Gastroesophageal sphincter (tissue), 3 donors: ENCODE results near the gene TUBAL3.

Experiments
- EP300 ChIP-seq: sonication (generic); formaldehyde crosslinking; IDR thresholded peaks from one replicate; pipeline ENCODE4 v1.6.1; 2017; ENCODE audit warnings: antibody characterized with exemption, mild to moderate bottlenecking
- POLR2AphosphoS5 ChIP-seq: sonication (generic); formaldehyde crosslinking; IDR thresholded peaks from one replicate; pipeline ENCODE4 v1.6.1; 2017; ENCODE audit warnings: antibody characterized with exemption
- TF ChIP-seq, protein P1 (sequence below), 4 experiments: fragments of 200-600 bp in 2 of 4; fragments of 450-650 bp in 2 of 4; sonication (generic) in 1 of 4; IDR thresholded peaks; one replicate each; pipeline ENCODE4 v1.5.1; 2017 to 2019; ENCODE audit warnings: antibody characterized with exemption in 4 of 4, mild to moderate bottlenecking in 2 of 4, moderate library complexity in 2 of 4

- TF ChIP-seq, protein P1, sequence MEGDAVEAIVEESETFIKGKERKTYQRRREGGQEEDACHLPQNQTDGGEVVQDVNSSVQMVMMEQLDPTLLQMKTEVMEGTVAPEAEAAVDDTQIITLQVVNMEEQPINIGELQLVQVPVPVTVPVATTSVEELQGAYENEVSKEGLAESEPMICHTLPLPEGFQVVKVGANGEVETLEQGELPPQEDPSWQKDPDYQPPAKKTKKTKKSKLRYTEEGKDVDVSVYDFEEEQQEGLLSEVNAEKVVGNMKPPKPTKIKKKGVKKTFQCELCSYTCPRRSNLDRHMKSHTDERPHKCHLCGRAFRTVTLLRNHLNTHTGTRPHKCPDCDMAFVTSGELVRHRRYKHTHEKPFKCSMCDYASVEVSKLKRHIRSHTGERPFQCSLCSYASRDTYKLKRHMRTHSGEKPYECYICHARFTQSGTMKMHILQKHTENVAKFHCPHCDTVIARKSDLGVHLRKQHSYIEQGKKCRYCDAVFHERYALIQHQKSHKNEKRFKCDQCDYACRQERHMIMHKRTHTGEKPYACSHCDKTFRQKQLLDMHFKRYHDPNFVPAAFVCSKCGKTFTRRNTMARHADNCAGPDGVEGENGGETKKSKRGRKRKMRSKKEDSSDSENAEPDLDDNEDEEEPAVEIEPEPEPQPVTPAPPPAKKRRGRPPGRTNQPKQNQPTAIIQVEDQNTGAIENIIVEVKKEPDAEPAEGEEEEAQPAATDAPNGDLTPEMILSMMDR (IDR thresholded peaks at IDR 0.05), result no peak
- TF ChIP-seq EP300 (no peak), POLR2AphosphoS5 (no peak)
These were observed 38.4 kb upstream of the TUBAL3 start for GRCh38 chr10:5442990-5443370.
